ENCODE measurements around the gene CDH24. TPM values are rescaled to one million over a fixed set of nuclear protein-coding genes. Genes with fewer than 3 reads are reported as not detected.

CDH24 gene
- total RNA-seq, 1 donor from 2014 or later = 2.4 TPM

GRCh38 chr14:23047751-23048693 is 9.3 kb downstream of the CDH24 start:
- DNase-seq (ENCODE audit: low spot score) = no peak

GRCh38 chr14:23047034-23047634 is 10.2 kb downstream of the CDH24 start:
- no peak for DNase-seq (ENCODE audit: low spot score)

- no peak for DNase-seq (ENCODE audit: low spot score)
Measured at GRCh38 chr14:23045419-23046357, 11.6 kb downstream of the CDH24 start.

- no peak for DNase-seq (ENCODE audit: low spot score)
Measured at GRCh38 chr14:23044840-23045239, 12.5 kb downstream of the CDH24 start.

GRCh38 chr14:23043754-23044153 is 13.6 kb downstream of the CDH24 start:
- no peak for DNase-seq (ENCODE audit: low spot score)

- no peak for DNase-seq (ENCODE audit: low spot score)
Measured at GRCh38 chr14:23043145-23043544, 14.2 kb downstream of the CDH24 start.

- DNase-seq (ENCODE audit: low spot score) = no peak
Measured at GRCh38 chr14:23042162-23042965, 15.0 kb downstream of the CDH24 start, which contains the start of gene PSMB11. Gene PSMB11 (plus strand): TSS chr14:23042212. CDS start chr14:23042226, 14 bp downstream.

- DNase-seq (ENCODE audit: low spot score) = no peak
Measured at GRCh38 chr14:23041729-23042128, 15.6 kb downstream of the CDH24 start.

- DNase-seq (ENCODE audit: low spot score) = no peak
Measured at GRCh38 chr14:23040100-23040499, 17.2 kb downstream of the CDH24 start.

GRCh38 chr14:23035303-23036144 is 21.8 kb downstream of the CDH24 start:
- no peak for DNase-seq (ENCODE audit: low spot score)

GRCh38 chr14:23034498-23035302 is 22.6 kb downstream of the CDH24 start, which contains the start of gene PSMB5:
Gene PSMB5 (minus strand): TSS chr14:23034900. CDS start chr14:23034881, 19 bp downstream.
- no peak for DNase-seq (ENCODE audit: low spot score)

- DNase-seq (ENCODE audit: low spot score) = no peak
Measured at GRCh38 chr14:23033801-23034497, 23.4 kb downstream of the CDH24 start.

- DNase-seq (ENCODE audit: low spot score) = no peak
Measured at GRCh38 chr14:23033251-23033727, 24.0 kb downstream of the CDH24 start.

GRCh38 chr14:23030936-23031335 is 26.4 kb downstream of the CDH24 start:
- DNase-seq (ENCODE audit: low spot score) = no peak

- no peak for DNase-seq (ENCODE audit: low spot score)
Measured at GRCh38 chr14:23028799-23029198, 28.5 kb downstream of the CDH24 start.

GRCh38 chr14:23025151-23025814 is 32.0 kb downstream of the CDH24 start:
- peak; percentile 12 for DNase-seq (ENCODE audit: low spot score)

- no peak for DNase-seq (ENCODE audit: low spot score)
Measured at GRCh38 chr14:23024612-23025075, 32.7 kb downstream of the CDH24 start.

All from mesenteric fat pad (tissue), 1 donor.